Hepatocyte (in vitro differentiated cells): ENCODE data around the gene RELA. TPM values are rescaled to one million over a fixed set of nuclear protein-coding genes. Genes with fewer than 3 reads are reported as not detected.
A peak's percentile ranks its signal among the peaks of the same experiment; 100 is the strongest.

Experiments
- DNase-seq: peaks from one replicate; pipeline ENCODE4 v3.0.0-alpha.2; 2016; ENCODE audit warnings: low spot score
- H2AFZ ChIP-seq: fragments of 200-600 bp; sonication (generic); 2 replicates; pipeline ENCODE4 v1.6.0; 2016; ENCODE audit warnings: antibody characterized with exemption, mild to moderate bottlenecking
- H3K27ac ChIP-seq: fragments of 200-600 bp; sonication (generic); 2 replicates; pipeline ENCODE4 v1.5.1; 2016; ENCODE audit warnings: mild to moderate bottlenecking
- H3K27me3 ChIP-seq: fragments of 200-600 bp; sonication (generic); 2 replicates; pipeline ENCODE4 v1.6.1; 2016
- H3K36me3 ChIP-seq: fragments of 200-600 bp; sonication (generic); replicated peaks from 2 replicates; pipeline ENCODE4 v1.5.1; 2016; ENCODE audit warnings: low read depth; ENCODE audit not compliant: insufficient read depth
- H3K4me1 ChIP-seq: fragments of 200-600 bp; sonication (generic); 2 replicates; pipeline ENCODE4 v1.5.1; 2016; ENCODE audit warnings: mild to moderate bottlenecking, moderate library complexity; ENCODE audit not compliant: insufficient read depth
- H3K4me2 ChIP-seq: fragments of 200-600 bp; sonication (generic); 2 replicates; pipeline ENCODE4 v1.6.0; 2016
- H3K4me3 ChIP-seq: fragments of 200-600 bp; sonication (generic); 2 replicates; pipeline ENCODE4 v1.5.1; 2016; ENCODE audit warnings: mild to moderate bottlenecking
- H3K79me2 ChIP-seq: fragments of 200-600 bp; sonication (generic); 2 replicates; pipeline ENCODE4 v1.6.0; 2017; ENCODE audit warnings: mild to moderate bottlenecking
- H3K9me2 ChIP-seq: fragments of 200-600 bp; sonication (generic); replicated peaks from 2 replicates; pipeline ENCODE4 v1.6.0; 2017; ENCODE audit warnings: mild to moderate bottlenecking; ENCODE audit not compliant: insufficient read depth
- H3K9me3 ChIP-seq: fragments of 200-600 bp; sonication (generic); 2 replicates; pipeline ENCODE4 v1.5.1; 2016; ENCODE audit warnings: low read depth, mild to moderate bottlenecking
- H4K20me1 ChIP-seq: fragments of 200-600 bp; sonication (generic); 2 replicates; pipeline ENCODE4 v1.6.0; 2016; ENCODE audit warnings: mild to moderate bottlenecking; ENCODE audit not compliant: insufficient read depth, poor library complexity, severe bottlenecking
- EZH2 ChIP-seq: fragments of 200-600 bp; sonication (generic); IDR thresholded peaks from 2 replicates; pipeline ENCODE4 v1.6.1; 2016; ENCODE audit warnings: antibody characterized with exemption, mild to moderate bottlenecking, borderline replicate concordance
- EZH2phosphoT487 ChIP-seq: fragments of 200-600 bp; sonication (generic); IDR thresholded peaks from one replicate; pipeline ENCODE4 v1.6.1; 2018; ENCODE audit warnings: antibody characterized with exemption, mild to moderate bottlenecking, low read depth, moderate library complexity; ENCODE audit not compliant: unreplicated experiment, severe bottlenecking
- WGBS: methylation state at CpG from one replicate; pipeline ENCODE4 v1.1.6; 2016; ENCODE audit warnings: low lambda C conversion rate; ENCODE audit errors: missing lambda C conversion rate; 5-methylcytosine and 5-hydroxymethylcytosine counted together
- polyA plus RNA-seq: library from polyadenylated mRNA; unstranded; fragments of >200 nt; fragmentation: Nextera tagmentation; extraction: Ambion mirVana; gene quantifications from 2 replicates; pipeline ENCODE4 v1.2.1, GENCODE V29; 2016
- total RNA-seq: library from RNA; depleted of rRNA; stranded (reverse); fragments of >200 nt; gene quantifications from 2 replicates; pipeline ENCODE4 v1.2.3, GENCODE V29; 2014
- TF ChIP-seq, protein P1 (sequence below): fragments of 200-600 bp; sonication (generic); IDR thresholded peaks from 2 replicates; pipeline ENCODE4 v1.5.1; 2016; ENCODE audit warnings: antibody characterized with exemption, mild to moderate bottlenecking; ENCODE audit not compliant: poor library complexity

Gene RELA
- total and polyA plus RNA-seq, 2 experiments from 2014 or later, result 32.7 to 68.7 TPM

DNA sequence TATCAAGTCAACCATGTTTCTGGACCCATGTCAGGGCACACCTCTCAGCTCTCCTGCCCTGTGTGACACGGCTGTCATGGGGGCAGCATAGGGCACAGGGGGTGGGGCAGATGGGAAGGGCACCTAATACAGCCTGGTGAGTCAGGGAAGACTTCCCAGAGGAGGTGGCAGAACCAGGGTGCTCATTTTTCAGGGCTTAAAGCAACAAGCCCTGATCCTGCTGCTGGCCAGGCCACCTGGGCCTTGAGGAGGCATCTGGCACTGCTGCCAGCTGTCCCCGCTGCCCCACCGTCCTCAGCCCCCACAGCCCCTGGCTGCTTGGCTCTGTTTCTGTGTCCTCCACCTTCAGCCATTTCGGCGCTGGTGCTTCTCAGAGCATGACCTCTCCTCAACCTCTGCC lies 53.1 kb downstream of the RELA start:
- Histone ChIP-seq H4K20me1 (peaks cover 56% of the 10 kb centered on the region), H3K9me2 (no peaks in the 10 kb centered on the region), H3K79me2 (peaks cover 56% of the 10 kb centered on the region), H3K27me3 (no peaks in the 10 kb centered on the region), H3K9me3 (no peaks in the 10 kb centered on the region), H3K4me3 (no peak overlapping the region), H3K36me3 (no peaks in the 10 kb centered on the region), H3K27ac (no peak overlapping the region), H3K4me1 (peaks cover 30% of the 10 kb centered on the region), H3K4me2 (no peak overlapping the region), H2AFZ (no peak overlapping the region)
- 95% methylated on average over 3 of the region's 5 CpGs for WGBS
- no peak for DNase-seq
- TF ChIP-seq, protein P1, sequence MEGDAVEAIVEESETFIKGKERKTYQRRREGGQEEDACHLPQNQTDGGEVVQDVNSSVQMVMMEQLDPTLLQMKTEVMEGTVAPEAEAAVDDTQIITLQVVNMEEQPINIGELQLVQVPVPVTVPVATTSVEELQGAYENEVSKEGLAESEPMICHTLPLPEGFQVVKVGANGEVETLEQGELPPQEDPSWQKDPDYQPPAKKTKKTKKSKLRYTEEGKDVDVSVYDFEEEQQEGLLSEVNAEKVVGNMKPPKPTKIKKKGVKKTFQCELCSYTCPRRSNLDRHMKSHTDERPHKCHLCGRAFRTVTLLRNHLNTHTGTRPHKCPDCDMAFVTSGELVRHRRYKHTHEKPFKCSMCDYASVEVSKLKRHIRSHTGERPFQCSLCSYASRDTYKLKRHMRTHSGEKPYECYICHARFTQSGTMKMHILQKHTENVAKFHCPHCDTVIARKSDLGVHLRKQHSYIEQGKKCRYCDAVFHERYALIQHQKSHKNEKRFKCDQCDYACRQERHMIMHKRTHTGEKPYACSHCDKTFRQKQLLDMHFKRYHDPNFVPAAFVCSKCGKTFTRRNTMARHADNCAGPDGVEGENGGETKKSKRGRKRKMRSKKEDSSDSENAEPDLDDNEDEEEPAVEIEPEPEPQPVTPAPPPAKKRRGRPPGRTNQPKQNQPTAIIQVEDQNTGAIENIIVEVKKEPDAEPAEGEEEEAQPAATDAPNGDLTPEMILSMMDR, result no peak
- TF ChIP-seq EZH2phosphoT487, result no peak
- no peak for TF ChIP-seq EZH2

DNA sequence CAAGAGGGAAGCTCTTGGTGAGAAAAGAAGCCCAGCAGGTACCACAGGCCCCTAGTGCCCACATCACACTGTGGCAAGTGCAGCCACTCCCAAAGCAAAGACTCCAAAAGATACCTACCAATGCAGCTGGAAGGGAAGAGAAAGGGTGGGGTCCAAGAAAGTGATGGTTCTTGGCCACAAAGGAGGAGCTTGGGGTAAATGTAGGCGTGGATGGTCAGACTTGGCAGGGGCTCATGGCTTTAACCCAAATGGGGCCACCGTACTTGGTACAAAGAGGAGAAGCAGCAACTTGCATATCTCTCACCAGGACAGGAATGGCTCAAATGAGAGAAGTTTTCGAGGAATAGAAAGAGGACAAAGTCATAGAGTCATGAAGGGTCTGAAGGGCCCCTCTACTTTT lies 53.5 kb downstream of the RELA start:
- Histone ChIP-seq H3K4me2 (no peak overlapping the region), H3K9me3 (no peaks in the 10 kb centered on the region), H3K27me3 (no peaks in the 10 kb centered on the region), H3K4me1 (peaks cover 30% of the 10 kb centered on the region), H3K27ac (no peak overlapping the region), H3K79me2 (peaks cover 53% of the 10 kb centered on the region), H3K4me3 (no peak overlapping the region), H3K9me2 (no peaks in the 10 kb centered on the region), H2AFZ (no peak overlapping the region), H3K36me3 (no peaks in the 10 kb centered on the region), H4K20me1 (peaks cover 56% of the 10 kb centered on the region)
- no peak for DNase-seq
- TF ChIP-seq, protein P1, result no peak
- no peak for TF ChIP-seq EZH2
- TF ChIP-seq EZH2phosphoT487, result no peak
- 93% methylated on average over 3 of the region's 3 CpGs for WGBS

DNA sequence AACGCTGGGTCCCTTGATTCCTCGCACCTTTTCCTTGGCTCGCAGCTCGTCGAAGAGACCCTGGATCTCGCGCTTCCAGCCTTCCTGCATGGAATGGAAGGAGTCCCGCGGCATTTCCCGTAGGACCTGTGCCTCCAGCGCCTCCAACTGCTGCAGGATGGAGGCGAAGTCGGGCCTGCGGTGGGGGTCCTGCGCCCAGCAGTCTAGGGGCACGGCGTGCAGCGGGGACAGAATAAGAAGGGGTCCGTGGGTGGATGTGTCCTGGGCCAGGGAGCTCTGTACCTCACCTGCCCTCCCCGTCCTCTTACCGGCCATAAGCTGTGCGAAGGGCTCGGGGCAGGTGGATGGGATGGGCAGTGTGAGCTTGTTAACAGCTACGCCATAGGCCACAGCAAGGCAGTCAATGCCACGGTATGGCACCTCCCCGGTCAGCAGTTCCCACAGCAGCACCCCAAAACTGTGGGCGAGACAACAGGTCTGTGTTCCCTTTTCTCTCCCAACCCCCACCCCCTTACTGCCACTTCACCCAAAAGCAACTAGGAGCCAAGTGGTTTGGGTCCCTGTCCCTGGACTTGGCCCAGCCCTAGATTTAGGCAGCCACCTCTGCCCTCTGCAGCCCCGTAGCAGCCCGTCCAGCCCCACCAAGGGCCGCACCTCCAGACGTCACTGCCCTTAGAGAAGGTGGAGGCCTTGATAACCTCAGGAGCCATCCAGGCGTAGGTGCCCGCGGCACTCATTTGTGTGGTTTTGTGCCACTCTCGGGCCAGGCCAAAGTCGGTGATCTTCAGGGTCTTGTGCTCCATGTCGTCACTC lies 54.9 kb downstream of the RELA start:
- TF ChIP-seq, protein P1, result no peak
- no peak for TF ChIP-seq EZH2
- no peak for TF ChIP-seq EZH2phosphoT487
- peaks cover 41% of the 10 kb centered on the region for H3K79me2 ChIP-seq
- no peaks in the 10 kb centered on the region for H3K27me3 ChIP-seq
- no peaks in the 10 kb centered on the region for H3K9me3 ChIP-seq
- 87% methylated on average over 37 of the region's 37 CpGs for WGBS
- H3K36me3 ChIP-seq, result no peaks in the 10 kb centered on the region
- H3K4me3 ChIP-seq, result no peak overlapping the region
- no peak overlapping the region for H2AFZ ChIP-seq
- no peak for DNase-seq
- no peak overlapping the region for H3K27ac ChIP-seq
- peaks cover 25% of the 10 kb centered on the region for H3K4me1 ChIP-seq
- no peaks in the 10 kb centered on the region for H3K9me2 ChIP-seq
- H4K20me1 ChIP-seq, result peaks cover 54% of the 10 kb centered on the region
- H3K4me2 ChIP-seq, result peak overlapping the region; percentile 73
